ENCODE results near the gene DCLRE1A. TPM values are rescaled to one million over a fixed set of nuclear protein-coding genes. Genes with fewer than 3 reads are reported as not detected.
A peak's percentile ranks its signal among the peaks of the same experiment; 100 is the strongest.

Gene DCLRE1A
- total RNA-seq, 1 donor = 1.4 TPM

- Histone ChIP-seq H3K4me1 (ENCODE audit: insufficient read depth, low read length) (peaks cover 5% of the 10 kb centered on the region), H3K4me3 (ENCODE audit: low read length) (no peak overlapping the region), H3K27me3 (ENCODE audit: insufficient read depth, low read length) (no peaks in the 10 kb centered on the region), H3K9me3 (ENCODE audit: low read depth, low read length) (no peaks in the 10 kb centered on the region)
These were observed 18.5 kb upstream of the DCLRE1A start for GRCh38 chr10:113872139-113873030.

- Histone ChIP-seq H3K4me1 (ENCODE audit: insufficient read depth, low read length) (peaks cover 12% of the 10 kb centered on the region), H3K9me3 (ENCODE audit: low read depth, low read length) (no peaks in the 10 kb centered on the region), H3K4me3 (ENCODE audit: low read length) (no peak overlapping the region), H3K27me3 (ENCODE audit: insufficient read depth, low read length) (no peaks in the 10 kb centered on the region)
These were observed 15.9 kb upstream of the DCLRE1A start for GRCh38 chr10:113869789-113870188.

- Histone ChIP-seq H3K9me3 (ENCODE audit: low read depth, low read length) (no peaks in the 10 kb centered on the region), H3K27me3 (ENCODE audit: insufficient read depth, low read length) (no peaks in the 10 kb centered on the region), H3K4me3 (ENCODE audit: low read length) (no peak overlapping the region), H3K4me1 (ENCODE audit: insufficient read depth, low read length) (peaks cover 18% of the 10 kb centered on the region)
These were observed 14.0 kb upstream of the DCLRE1A start for GRCh38 chr10:113867904-113868303.

- no peaks in the 10 kb centered on the region for H3K27me3 ChIP-seq (ENCODE audit: insufficient read depth, low read length)
- no peak overlapping the region for H3K4me3 ChIP-seq (ENCODE audit: low read length)
- H3K4me1 ChIP-seq (ENCODE audit: insufficient read depth, low read length) = peaks cover 18% of the 10 kb centered on the region
- H3K9me3 ChIP-seq (ENCODE audit: low read depth, low read length) = no peaks in the 10 kb centered on the region
These were observed 12.9 kb upstream of the DCLRE1A start for GRCh38 chr10:113866551-113867394.

GRCh38 chr10:113865901-113866300 lies 12.0 kb upstream of the DCLRE1A start:
- H3K4me1 ChIP-seq (ENCODE audit: insufficient read depth, low read length) = peaks cover 18% of the 10 kb centered on the region
- H3K27me3 ChIP-seq (ENCODE audit: insufficient read depth, low read length) = no peaks in the 10 kb centered on the region
- H3K9me3 ChIP-seq (ENCODE audit: low read depth, low read length) = no peaks in the 10 kb centered on the region
- no peak overlapping the region for H3K4me3 ChIP-seq (ENCODE audit: low read length)

GRCh38 chr10:113859261-113859660 lies 5.4 kb upstream of the DCLRE1A start:
- H3K27me3 ChIP-seq (ENCODE audit: insufficient read depth, low read length) = no peaks in the 10 kb centered on the region
- no peak overlapping the region for H3K4me3 ChIP-seq (ENCODE audit: low read length)
- H3K4me1 ChIP-seq (ENCODE audit: insufficient read depth, low read length) = peaks cover 16% of the 10 kb centered on the region
- H3K9me3 ChIP-seq (ENCODE audit: low read depth, low read length) = no peaks in the 10 kb centered on the region

GRCh38 chr10:113858541-113858940 lies 4.7 kb upstream of the DCLRE1A start:
- Histone ChIP-seq H3K4me1 (ENCODE audit: insufficient read depth, low read length) (peaks cover 18% of the 10 kb centered on the region), H3K4me3 (ENCODE audit: low read length) (no peak overlapping the region), H3K9me3 (ENCODE audit: low read depth, low read length) (no peaks in the 10 kb centered on the region), H3K27me3 (ENCODE audit: insufficient read depth, low read length) (no peaks in the 10 kb centered on the region)

GRCh38 chr10:113857210-113857609 lies 3.3 kb upstream of the DCLRE1A start:
- Histone ChIP-seq H3K4me3 (ENCODE audit: low read length) (no peak overlapping the region), H3K9me3 (ENCODE audit: low read depth, low read length) (no peaks in the 10 kb centered on the region), H3K4me1 (ENCODE audit: insufficient read depth, low read length) (peaks cover 21% of the 10 kb centered on the region), H3K27me3 (ENCODE audit: insufficient read depth, low read length) (no peaks in the 10 kb centered on the region)

- no peak overlapping the region for H3K4me3 ChIP-seq (ENCODE audit: low read length)
- H3K4me1 ChIP-seq (ENCODE audit: insufficient read depth, low read length) = peaks cover 27% of the 10 kb centered on the region
- H3K9me3 ChIP-seq (ENCODE audit: low read depth, low read length) = no peaks in the 10 kb centered on the region
- no peaks in the 10 kb centered on the region for H3K27me3 ChIP-seq (ENCODE audit: insufficient read depth, low read length)
These were observed 2.7 kb upstream of the DCLRE1A start for GRCh38 chr10:113856563-113856962.

- peak overlapping the region; percentile 73 for H3K4me3 ChIP-seq (ENCODE audit: low read length)
- no peaks in the 10 kb centered on the region for H3K27me3 ChIP-seq (ENCODE audit: insufficient read depth, low read length)
- peaks cover 28% of the 10 kb centered on the region for H3K4me1 ChIP-seq (ENCODE audit: insufficient read depth, low read length)
- H3K9me3 ChIP-seq (ENCODE audit: low read depth, low read length) = no peaks in the 10 kb centered on the region
These were observed 1.1 kb upstream of the DCLRE1A start for GRCh38 chr10:113854761-113855588.

- H3K4me3 ChIP-seq (ENCODE audit: low read length) = peak overlapping the region; percentile 73
- no peaks in the 10 kb centered on the region for H3K9me3 ChIP-seq (ENCODE audit: low read depth, low read length)
- no peaks in the 10 kb centered on the region for H3K27me3 ChIP-seq (ENCODE audit: insufficient read depth, low read length)
- peaks cover 25% of the 10 kb centered on the region for H3K4me1 ChIP-seq (ENCODE audit: insufficient read depth, low read length)
These were observed 287 bp downstream of the DCLRE1A start for GRCh38 chr10:113853578-113854012.

- Histone ChIP-seq H3K9me3 (ENCODE audit: low read depth, low read length) (no peaks in the 10 kb centered on the region), H3K27me3 (ENCODE audit: insufficient read depth, low read length) (no peaks in the 10 kb centered on the region), H3K4me3 (ENCODE audit: low read length) (no peak overlapping the region), H3K4me1 (ENCODE audit: insufficient read depth, low read length) (peaks cover 13% of the 10 kb centered on the region)
These were observed 3.9 kb downstream of the DCLRE1A start for GRCh38 chr10:113849946-113850345.

GRCh38 chr10:113849140-113849803 lies 4.6 kb downstream of the DCLRE1A start:
- H3K4me3 ChIP-seq (ENCODE audit: low read length) = no peak overlapping the region
- H3K9me3 ChIP-seq (ENCODE audit: low read depth, low read length) = no peaks in the 10 kb centered on the region
- H3K4me1 ChIP-seq (ENCODE audit: insufficient read depth, low read length) = peaks cover 17% of the 10 kb centered on the region
- no peaks in the 10 kb centered on the region for H3K27me3 ChIP-seq (ENCODE audit: insufficient read depth, low read length)

GRCh38 chr10:113846036-113846435 lies 7.8 kb downstream of the DCLRE1A start:
- no peaks in the 10 kb centered on the region for H3K9me3 ChIP-seq (ENCODE audit: low read depth, low read length)
- H3K4me1 ChIP-seq (ENCODE audit: insufficient read depth, low read length) = peaks cover 8% of the 10 kb centered on the region
- H3K27me3 ChIP-seq (ENCODE audit: insufficient read depth, low read length) = no peaks in the 10 kb centered on the region
- H3K4me3 ChIP-seq (ENCODE audit: low read length) = no peak overlapping the region

All from mononuclear cell (primary cell).